ENCODE results near the gene TFPT.
A peak's percentile ranks its signal among the peaks of the same experiment; 100 is the strongest.
"Not testable (repeated sequence)": the region's sequence is repeated elsewhere in the genome, so short reads cannot be mapped to it uniquely, and the experiment has no call there.

The TFPT gene

DNA sequence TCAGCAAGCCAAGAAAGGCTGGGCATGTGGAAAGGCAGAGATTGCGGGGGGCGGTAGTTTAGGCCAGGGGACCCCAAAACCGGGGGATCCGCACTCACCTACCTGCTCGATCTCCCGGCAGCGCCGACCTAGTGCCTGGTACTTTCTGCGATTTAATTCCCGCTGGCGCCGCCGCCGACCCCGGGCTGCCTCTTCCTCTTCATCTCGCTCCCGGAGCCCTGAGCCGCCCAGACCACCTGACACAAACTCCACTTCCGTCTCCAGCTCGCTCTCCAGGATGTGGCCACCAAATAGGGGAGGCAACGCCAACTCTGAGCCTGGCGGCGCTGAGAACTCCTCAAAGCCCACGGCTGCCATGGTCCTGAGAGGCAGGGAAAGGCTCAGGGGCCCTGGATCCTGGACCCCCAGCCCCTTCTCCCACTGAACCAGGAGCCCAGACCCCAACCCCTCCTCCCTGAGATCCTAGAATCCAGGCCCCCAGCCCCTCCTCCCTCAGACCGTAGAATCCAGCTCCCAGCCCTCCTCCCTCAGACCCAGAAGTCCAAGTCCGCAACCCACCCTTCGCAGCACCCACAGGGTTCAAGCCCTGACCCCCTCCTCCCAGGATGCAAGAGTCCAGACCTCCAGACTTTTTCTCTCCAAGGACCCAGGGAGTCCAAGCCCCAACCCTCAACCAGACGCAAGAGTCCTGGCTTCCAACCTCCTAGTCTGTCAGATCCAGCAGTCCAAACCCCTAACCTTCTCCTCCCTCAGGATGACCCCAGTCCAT lies 933 bp downstream of the TFPT start:
- DNase-seq, result peak; percentile 7

DNA sequence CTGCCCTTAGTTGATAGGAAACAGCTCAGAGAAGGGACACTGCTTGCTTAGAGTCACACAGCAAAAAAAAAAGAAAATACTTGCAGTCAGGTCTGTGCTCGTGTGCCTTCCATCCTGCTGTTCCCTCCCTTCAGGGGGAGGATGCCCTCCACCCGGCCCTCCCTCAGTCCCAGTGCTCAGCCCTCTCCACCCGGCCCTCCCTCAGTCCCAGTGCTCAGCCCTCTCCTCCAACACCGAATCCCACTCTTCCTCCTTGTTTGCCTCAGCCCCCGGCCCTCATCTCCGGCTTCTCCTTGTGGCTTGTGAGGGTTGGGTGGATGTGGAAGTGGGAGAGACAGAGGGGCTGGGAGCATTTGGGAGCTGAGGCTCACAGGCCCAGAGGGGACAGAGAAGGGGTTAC lies 5.8 kb downstream of the TFPT start:
- DNase-seq, result no peak

DNA sequence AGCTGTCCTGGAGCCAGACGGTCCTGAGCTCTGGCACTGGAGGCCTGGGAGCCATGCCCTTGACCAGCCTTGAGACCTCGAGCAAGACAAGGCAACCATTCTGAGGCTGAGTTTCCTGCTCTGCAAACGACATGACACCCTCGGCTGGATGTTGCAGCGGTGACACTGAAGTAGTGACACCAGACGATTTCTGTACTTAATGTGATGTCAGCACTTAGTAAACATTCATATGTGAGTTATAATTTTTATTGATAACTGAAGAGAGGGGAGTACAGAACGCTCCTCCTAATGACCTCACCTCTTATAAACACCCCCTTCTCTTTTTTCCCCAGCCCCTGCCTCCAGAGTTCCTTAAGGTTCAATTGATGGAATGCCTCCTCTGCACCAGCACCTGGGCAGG lies 7.0 kb downstream of the TFPT start:
- DNase-seq, result no peak

DNA sequence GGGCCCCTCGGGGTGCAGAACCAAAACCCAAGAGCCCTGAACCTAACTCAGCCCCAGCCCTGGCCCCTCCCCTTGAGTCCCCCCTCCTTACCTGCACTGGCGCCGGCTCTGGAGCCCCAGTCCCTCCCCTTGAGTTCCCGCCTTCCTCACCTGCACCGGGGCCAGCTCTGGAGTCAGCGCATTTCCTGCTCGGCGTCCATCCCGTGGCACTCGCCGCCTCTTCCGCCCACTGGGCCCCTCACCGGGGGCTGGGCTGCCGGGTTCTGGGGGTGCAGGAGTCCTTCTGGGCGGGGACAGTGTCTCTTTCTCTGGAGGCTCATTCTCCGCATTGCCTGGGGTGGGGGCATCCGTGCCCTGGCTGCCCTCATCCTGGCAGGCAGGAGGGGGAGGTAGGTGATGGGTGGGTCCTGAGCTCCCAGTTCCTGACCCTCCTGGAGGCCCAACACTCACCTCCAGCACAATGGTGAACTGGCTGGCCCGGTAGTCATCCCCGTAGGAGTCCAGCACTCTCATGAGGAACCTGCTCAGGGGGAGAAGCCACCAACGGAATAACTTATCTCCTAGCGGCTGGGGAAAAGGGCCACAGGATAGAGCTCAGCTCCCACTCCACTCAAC lies 7.5 kb downstream of the TFPT start:
- no peak for DNase-seq

DNA sequence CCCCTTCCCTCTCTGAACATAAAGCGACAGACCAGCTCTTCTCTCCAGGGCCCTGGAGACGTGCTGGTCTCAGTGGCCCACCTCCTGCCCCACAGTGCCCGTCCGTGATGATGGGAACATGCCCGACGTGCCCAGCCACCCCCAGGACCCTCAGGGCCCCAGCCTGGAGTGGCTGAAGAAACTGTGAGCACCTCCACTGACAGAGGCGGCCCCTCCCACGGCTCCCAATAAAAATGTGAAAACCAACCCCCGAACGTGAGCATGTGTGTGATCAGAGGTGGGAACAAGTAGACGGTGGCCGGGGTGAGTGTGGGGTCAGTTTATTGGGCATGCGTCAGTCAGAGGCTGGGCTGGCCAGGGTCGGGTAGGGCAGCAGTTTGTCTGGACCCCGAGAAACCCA lies 8.7 kb downstream of the TFPT start:
- no peak for DNase-seq

DNA sequence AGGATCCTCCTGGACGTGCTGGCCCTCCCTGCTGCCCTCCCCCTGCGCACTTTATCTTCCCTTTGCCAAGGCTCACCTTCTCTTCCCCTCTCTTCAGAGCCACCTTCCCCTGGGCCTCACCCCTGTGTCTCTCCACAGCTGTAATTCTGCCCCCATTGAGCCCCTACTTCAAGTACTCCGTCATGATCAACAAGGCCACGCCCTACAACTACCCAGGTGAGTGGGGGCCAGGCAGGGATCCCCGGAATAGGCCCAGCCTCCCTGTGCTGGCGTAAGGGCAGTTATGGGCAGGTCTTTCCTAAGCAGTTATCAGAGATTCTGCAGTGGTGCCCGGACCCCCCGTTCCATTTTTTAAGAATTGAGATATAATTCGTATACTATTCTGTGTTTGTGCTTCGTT lies 9.7 kb downstream of the TFPT start:
- no peak for DNase-seq

DNA sequence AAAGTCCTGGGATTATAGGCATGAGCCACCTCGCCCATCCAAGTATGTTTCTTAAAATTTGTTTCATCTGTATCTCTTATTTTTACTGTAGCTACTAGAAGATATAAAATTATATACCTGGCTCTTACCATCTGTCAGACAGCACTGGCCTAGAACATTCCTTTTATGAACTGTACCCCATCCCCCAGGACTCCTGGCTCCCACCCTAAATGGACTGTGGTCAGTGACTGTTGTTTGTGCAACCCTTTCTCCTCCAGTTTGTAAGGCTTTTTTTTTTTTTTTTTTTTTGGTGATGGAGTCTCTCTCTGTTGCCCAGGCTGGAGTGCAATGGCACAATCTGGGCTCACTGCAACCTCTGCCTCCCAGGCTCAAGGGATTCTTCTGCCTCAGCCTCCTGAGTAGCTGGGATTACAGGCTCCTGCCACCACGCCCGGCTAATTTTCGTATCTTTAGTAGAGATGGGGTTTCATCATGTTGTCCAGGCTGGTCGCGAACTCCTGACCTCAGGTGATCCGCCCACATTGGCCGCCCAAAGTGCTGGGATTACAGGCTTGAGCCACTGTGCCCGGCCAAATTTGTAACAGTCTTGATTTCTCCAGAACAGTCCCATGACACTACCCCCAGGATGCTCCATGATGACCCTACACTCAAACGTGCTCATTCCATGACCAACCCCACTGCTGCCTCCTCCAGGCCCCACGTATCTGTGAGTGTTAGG lies 10.3 kb downstream of the TFPT start:
- DNase-seq, result no peak

DNA sequence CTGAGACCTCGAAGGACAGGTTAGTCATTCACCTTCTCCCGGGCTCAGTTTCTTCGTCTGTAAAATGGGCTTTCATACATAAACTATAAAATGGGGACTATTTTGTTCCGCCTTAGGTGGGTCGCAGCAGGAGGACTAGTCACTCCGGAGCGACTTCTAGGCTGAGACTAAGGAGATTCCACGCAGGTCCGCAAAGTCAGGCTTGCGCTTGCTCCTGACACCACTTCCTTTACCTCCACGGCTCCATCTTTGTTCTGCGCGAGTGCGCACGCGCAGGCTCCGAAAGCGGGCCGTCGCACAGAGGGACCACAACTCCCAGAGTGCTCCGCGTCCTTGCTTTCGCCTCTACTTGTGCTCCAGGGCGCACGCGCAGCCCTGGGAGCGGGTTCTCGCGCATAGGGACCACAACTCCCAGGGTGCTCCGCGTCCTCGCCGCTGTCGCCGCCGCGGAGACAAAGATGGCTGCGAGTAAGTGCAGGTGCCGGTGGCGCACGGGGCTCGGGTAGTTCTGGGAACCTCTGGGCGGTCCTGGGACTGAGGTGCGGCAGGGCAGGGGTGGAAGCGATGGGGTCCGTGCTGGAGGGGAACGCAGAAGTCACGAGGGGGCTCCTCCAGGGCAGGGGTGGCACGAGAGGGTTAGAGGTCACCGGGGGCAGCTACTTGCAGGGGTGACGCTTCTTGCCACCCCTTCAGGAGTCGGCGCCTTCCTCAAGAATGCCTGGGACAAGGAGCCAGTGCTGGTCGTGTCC lies 12.9 kb downstream of the TFPT start, which contains the start of gene NDUFA3:
NDUFA3 (plus strand) TSS at position 435 of the 749 bp plus-strand sequence; CDS start at position 459, 24 bp downstream.
- peak; percentile 97 for DNase-seq

DNA sequence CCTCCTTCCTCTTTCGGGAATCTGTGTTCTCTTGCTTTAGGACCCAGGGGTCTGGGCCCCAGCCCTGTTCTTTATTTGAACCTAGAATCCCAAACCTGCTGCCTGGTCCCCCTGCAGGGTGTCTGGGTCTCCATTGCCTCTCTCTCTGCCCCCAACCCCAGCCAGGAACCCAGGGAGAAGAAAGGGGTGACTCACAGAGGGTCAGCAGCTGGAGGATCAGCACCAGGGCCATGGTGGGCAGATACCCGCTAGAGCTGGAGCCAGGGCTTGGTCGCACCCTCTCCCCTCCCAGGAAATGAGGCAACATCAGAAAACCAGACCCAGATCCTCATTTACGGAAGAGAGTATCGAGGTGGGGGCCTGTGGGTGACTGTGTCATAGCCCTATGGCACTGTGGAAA lies 14.9 kb downstream of the TFPT start, which contains the start of gene OSCAR:
OSCAR (minus strand) TSS at position 243 of the 400 bp plus-strand sequence; CDS start at position 232, 11 bp downstream.
- DNase-seq, result no peak

DNA sequence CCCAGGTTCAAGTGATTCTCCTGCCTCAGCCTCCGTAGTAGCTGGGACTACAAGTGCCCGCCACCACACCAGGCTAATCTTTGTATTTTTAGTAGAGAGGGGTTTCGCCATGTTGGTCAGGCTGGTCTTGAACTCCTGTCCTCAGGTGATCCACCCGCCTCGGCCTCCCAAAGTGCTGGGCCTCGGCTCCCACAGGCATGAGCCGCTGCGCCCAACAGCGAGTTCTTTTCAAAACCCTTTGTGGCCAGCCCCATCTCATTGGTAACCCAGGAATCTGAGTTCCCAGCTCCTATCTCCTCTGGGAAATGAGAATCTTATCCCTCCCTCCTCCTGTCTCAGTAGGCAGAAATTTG lies 15.6 kb downstream of the TFPT start:
- not testable (repeated sequence) for DNase-seq

DNA sequence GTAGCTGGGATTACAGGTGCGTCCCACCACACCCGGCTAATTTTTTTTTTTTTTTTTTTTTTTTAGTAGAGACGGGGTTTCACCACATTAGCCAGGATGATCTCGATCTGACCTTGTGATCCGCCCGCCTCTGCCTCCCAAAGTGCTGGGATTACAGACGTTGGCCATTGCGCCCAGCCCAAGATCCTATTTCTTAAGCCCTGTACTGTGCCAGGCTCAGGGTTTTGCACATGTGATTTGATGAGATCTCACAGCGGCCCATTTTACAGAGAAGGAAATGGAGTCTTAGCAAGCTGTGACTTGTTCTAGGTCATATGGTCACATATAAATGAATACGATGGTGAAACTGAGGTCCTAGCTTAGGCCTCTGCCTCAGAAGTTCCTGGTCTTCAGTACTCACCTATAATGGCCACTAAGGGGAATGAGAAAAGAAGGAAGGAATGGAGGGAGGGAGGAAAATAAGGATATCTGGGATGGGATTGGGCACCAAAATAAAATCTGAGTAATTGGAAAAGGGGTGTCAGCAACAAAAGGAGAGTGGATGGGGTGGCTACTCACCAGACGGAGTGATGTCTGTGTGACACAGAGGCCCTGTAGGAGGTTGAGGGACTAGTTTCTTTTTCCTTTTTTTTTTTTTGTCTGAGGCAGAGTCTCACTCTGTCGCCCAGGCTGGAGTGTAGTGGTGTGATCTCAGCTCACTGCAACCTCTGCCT lies 16.1 kb downstream of the TFPT start:
- DNase-seq, result no peak

DNA sequence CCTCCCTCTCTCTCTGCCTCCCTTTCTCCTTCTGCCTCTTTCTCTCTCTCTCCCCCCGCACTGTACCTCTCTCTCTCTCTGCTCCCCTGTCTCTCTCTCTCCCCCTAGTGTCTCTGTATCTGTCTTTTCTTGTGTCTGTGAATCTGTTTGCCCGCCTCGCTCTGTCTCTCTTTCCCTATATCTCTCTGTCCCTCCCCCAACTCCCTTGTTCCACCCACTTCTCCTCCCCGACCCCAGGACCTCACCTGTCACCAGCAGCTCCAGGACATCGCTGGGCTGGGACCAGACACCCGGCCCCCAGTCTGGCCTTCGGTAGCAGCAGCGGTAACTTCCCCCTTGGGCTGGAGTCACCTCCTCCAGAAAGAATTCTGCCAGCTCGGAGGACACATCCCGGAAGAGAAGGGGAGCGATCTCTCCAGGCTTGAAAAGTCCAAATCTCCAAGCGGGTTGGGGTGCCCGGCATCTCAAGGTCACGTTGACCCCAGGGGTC lies 18.8 kb downstream of the TFPT start:
- no peak for DNase-seq

DNA sequence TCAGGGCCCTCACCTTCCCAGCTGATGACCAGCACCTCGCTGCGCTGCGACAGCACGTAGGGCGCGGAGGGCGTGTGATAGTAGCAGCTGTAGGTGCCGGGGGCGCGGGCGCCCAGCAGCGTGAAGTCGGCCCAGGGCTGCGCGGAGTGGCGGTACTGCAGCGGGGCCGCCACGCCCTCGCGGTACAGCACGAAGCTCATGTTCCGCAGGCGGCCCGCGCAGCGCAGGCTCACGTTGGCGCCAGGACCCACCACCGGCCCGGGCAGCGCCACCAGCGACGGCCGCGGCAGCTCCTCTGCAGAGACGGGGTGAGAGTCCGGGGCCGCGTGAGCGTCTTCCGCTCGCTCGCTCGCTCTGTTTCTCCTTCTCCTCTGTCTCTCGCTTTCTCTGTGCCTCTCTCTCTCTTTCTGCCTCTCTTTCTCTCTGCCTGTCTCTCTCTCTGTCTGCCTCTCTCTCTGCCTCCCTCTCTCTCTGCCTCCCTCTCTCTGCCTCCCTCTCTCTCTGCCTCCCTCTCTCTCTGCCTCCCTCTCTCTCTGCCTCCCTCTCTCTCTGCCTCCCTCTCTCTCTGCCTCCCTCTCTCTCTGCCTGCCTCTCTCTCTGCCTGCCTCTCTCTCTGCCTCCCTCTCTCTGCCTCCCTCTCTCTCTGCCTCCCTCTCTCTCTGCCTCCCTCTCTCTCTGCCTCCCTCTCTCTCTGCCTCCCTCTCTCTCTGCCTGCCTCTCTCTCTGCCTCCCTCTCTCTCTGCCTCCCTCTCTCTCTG lies 19.4 kb downstream of the TFPT start:
- not testable (repeated sequence) for DNase-seq

DNA sequence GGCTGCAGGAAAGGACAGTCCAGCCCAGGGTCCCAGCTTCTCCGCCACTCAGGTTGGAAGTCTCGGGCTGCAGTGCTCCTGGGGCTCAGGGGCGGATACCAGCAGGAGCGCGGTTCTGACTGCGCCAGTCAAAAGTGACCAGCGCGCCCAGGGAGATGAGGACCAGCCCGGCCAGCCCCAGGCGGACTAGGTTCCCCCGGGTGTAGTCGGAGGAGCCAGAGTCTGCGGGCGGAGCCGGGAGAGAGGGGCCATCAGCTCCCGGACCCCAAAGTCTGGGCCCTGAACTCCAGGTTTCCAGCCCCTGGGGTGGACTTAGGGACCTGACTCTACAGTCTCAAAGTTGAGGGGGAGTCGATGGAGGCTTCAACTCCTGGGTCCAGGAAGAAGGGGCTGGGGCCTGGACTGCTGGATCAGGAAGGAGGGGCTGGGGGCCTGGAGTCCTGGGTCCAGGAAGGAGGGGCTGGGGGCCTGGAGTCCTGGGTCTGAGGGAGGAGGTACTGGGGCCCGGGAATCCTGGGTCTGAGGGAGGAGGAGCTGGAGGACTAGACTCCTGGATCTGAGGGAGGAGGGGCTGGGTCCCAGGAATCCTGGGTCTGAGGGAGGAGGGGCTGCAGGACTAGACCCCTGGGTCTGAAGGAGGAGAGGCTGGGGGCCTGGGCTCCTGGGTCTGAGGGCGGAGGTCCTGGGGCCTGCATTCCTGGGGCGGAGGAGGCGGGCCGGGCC lies 20.2 kb downstream of the TFPT start:
- no peak for DNase-seq

DNA sequence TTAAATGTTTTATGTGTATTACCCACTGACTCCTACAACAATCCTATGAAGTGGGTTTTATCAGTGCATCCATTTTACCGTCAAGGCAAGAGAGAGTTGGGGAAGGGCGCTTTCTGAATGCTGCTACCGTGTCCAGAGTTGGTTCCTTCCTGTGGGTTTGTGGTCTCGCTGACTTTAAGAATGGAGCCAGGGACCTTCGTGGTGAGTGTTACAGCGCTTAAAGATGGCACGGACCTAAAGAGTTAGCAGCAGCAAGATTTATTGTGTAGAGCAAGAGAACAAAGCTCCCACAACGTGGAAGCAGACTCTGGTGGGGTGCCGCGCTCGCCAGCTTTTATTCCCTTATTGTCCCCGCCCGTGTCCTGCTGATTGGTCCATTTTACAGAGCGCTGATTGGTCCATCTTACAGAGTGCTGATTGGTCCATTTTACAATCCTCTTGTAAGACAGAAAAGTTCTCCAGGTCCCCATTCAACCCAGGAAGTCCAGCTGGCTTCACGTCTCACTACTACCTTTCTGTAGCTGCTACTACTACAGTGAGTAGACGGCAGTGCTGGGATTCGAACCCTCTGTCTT lies 20.9 kb downstream of the TFPT start:
- DNase-seq, result no peak

DNA sequence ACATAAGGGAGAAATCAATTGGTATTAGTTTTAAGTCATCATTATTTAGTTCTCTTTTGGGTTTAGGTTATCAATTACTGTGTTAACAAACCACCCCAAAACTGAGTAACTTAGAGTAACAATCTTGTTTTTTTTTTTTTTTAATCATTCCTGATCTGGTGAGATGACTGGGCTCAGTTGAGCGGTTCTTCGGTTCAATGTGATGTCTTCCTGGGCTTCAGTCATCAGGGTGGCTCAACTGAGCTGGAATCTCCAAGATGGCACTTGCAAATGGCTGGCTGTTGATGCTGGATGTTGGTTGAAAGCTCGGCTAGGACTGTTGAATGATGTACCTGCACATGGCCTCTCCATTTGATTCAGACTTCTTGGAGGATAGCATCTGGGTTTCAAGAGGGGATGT lies 31.0 kb downstream of the TFPT start:
- DNase-seq, result no peak

DNA sequence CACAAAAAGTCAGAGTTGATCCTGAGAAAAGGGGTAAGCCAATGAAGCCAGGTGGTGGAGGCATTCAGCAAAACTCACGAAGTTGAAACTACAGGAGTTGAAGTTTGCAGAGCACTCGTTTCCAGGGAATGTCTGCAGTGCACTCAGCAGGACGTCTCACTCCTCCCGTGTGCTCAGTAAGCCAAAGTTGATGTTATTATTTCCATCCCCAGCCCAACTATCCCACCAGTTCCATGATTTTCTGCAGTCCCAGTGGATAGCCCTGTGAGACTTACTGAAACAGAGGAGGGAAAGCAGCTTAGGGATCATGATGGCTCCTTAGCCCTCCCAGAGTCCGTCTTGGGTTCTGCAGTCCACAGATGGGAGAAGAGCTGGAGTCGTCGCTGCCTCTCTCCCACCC lies 34.4 kb downstream of the TFPT start, which contains the start of gene TARM1:
TARM1 (minus strand) TSS at position 334 of the 400 bp plus-strand sequence; CDS start at position 309, 25 bp downstream.
- DNase-seq, result no peak

DNA sequence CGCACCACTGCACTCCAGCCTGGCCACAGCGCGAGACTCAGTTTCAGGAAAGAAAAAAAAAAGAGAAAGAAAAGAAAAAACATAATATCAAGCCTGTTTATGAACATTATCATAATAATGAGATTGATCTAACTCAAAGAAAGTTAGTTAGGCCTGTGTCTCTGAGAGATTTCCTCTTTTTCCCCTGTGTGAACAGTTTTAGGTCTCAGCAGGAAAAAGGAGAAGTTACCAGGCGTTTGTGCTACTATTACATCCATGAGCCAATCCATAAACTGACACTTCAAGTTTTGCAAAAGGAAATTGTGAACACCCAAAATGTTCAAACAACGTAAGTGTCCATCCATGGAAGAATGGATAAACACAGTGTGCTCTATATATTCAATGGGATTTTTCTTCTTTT lies 38.1 kb downstream of the TFPT start:
- no peak for DNase-seq

DNA sequence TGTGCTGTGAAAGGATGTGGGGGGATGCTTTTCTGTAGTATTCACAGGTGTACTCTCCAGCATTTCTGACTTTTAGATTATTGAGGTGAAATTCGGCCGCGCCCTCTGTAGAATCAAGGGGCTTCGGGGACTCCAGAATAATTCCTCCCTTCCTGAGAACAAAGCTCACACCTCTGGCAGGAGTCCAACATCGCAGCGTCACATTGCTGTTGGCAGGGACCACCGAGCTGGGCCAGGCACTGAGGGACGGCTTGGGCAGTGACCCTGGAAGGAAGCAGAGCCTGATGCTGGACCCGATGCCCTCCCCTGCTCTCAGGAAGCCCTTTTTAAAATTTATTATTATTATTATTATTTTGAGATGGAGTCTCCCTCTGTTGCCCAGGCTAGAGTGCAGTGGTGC lies 40.6 kb downstream of the TFPT start:
- no peak for DNase-seq

DNA sequence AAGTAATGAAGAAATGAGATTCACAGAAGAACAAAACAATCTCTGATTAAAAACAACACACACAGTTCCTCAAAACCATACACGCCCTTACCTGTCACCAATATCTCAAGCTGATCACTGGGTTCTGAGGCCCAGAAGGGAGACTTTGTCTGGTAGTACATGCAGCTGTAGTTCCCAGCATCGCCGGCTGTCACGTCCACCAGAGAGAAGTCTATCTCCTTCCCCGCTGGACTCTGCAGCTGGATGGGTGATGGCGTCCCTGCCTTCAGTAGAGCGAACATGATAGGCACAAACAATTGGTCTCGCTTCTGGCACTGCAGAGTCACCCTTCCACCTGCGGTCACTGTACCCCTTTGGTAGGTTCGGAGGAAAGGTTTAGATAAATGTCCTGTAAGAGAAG lies 41.6 kb downstream of the TFPT start:
- no peak for DNase-seq
